ENCODE data around the gene PYGL.
"Not testable (repeated sequence)": the region's sequence is repeated elsewhere in the genome, so short reads cannot be mapped to it uniquely, and the experiment has no call there.

GRCh38 chr14:50897005-50897404 lies 47.3 kb downstream of the PYGL start:
- not testable (repeated sequence) for TF ChIP-seq CTCF (conservative IDR thresholded peaks at IDR 0.05 in 1 of 2, IDR thresholded peaks at IDR 0.05 in 1 of 2; ENCODE audit: extremely low read depth in 1 of 2, insufficient read depth in 1 of 2, low read depth in 1 of 2, low read length in 2 of 2); EZH2 (IDR thresholded peaks at IDR 0.05; ENCODE audit: borderline replicate concordance, low read length)

All from mammary epithelial cell (primary cell).